K562 treated with DMSO at 1 percent for 12 hours (cell line): ENCODE results near the gene RPS6KA1. TPM values are rescaled to one million over a fixed set of nuclear protein-coding genes. Genes with fewer than 3 reads are reported as not detected.

ENCODE experiments used
- total RNA-seq: library from RNA; unstranded; fragments of 300-600 nt; gene quantifications from 2 replicates; pipeline ENCODE4 v1.2.3, GENCODE V29; 2022; ENCODE audit not compliant: insufficient read depth

RPS6KA1 gene
- total RNA-seq = 54.1 and 75.2 TPM in 2 replicates

GRCh38 chr1:26529655-26530409 is at the start of gene RPS6KA1:
TSS of gene RPS6KA1 (plus strand) at chr1:26529761. CDS start at chr1:26529921, 160 bp downstream.

Other genes with a start within 250 kb of the RPS6KA1 start
- gene SH3BGRL3, start 249.7 kb upstream of the RPS6KA1 start, total RNA-seq = 70.9 and 79.9 TPM in 2 replicates
- gene UBXN11, start 223.1 kb upstream of the RPS6KA1 start, total RNA-seq = 15.6 and 18.2 TPM in 2 replicates
- gene CD52, start 211.8 kb upstream of the RPS6KA1 start, total RNA-seq = 57.7 and 74.8 TPM in 2 replicates
- 2.4 and 7.7 TPM in 2 replicates for gene CRYBG2, start 175.6 kb upstream of the RPS6KA1 start, total RNA-seq
- gene ZNF683, start 157.0 kb upstream of the RPS6KA1 start, total RNA-seq = not detected in 2 replicates
- gene LIN28A, start 118.9 kb upstream of the RPS6KA1 start, total RNA-seq = not detected in 2 replicates
- 21.3 and 32.0 TPM in 2 replicates for gene DHDDS, start 97.4 kb upstream of the RPS6KA1 start, total RNA-seq
- gene HMGN2, start 57.3 kb upstream of the RPS6KA1 start, total RNA-seq = 670 and 811 TPM in 2 replicates
- gene ARID1A, start 166.3 kb downstream of the RPS6KA1 start, total RNA-seq = 17.2 and 64.1 TPM in 2 replicates